Measurements from ENCODE around the gene GYS2.

GYS2 gene

GRCh38 chr12:21521541-21521940, 83.1 kb downstream of the GYS2 start:
- Mint-ChIP-seq H3K4me1 (ENCODE audit: low read depth) (no peaks in the 10 kb centered on the region), H3K27ac (no peak overlapping the region), H3K9me3 (peaks cover 10% of the 10 kb centered on the region), H3K36me3 (ENCODE audit: low read depth) (peaks cover 10% of the 10 kb centered on the region), H3K27me3 (peaks cover 11% of the 10 kb centered on the region), H3K4me3 (no peak overlapping the region)

- no peaks in the 10 kb centered on the region for H3K4me1 Mint-ChIP-seq (ENCODE audit: low read depth)
- peaks cover 26% of the 10 kb centered on the region for H3K36me3 Mint-ChIP-seq (ENCODE audit: low read depth)
- no peak overlapping the region for H3K27ac Mint-ChIP-seq
- no peaks in the 10 kb centered on the region for H3K9me3 Mint-ChIP-seq
- no peaks in the 10 kb centered on the region for H3K27me3 Mint-ChIP-seq
- no peak overlapping the region for H3K4me3 Mint-ChIP-seq
Observed at GRCh38 chr12:21518451-21518850, 86.2 kb downstream of the GYS2 start.

GRCh38 chr12:21516281-21516680, 88.4 kb downstream of the GYS2 start:
- Mint-ChIP-seq H3K36me3 (ENCODE audit: low read depth) (peaks cover 41% of the 10 kb centered on the region), H3K9me3 (no peaks in the 10 kb centered on the region), H3K4me1 (ENCODE audit: low read depth) (no peaks in the 10 kb centered on the region), H3K27me3 (no peaks in the 10 kb centered on the region), H3K27ac (no peak overlapping the region), H3K4me3 (no peak overlapping the region)

GRCh38 chr12:21509768-21510167, 94.9 kb downstream of the GYS2 start:
- H3K27ac Mint-ChIP-seq = peak overlapping the region; percentile 75
- no peak overlapping the region for H3K4me3 Mint-ChIP-seq
- no peaks in the 10 kb centered on the region for H3K9me3 Mint-ChIP-seq
- peaks cover 35% of the 10 kb centered on the region for H3K4me1 Mint-ChIP-seq (ENCODE audit: low read depth)
- H3K36me3 Mint-ChIP-seq (ENCODE audit: low read depth) = peaks cover 59% of the 10 kb centered on the region
- H3K27me3 Mint-ChIP-seq = no peaks in the 10 kb centered on the region

- no peaks in the 10 kb centered on the region for H3K9me3 Mint-ChIP-seq
- peaks cover 49% of the 10 kb centered on the region for H3K36me3 Mint-ChIP-seq (ENCODE audit: low read depth)
- H3K27me3 Mint-ChIP-seq = no peaks in the 10 kb centered on the region
- peaks cover 55% of the 10 kb centered on the region for H3K4me1 Mint-ChIP-seq (ENCODE audit: low read depth)
- no peak overlapping the region for H3K27ac Mint-ChIP-seq
- H3K4me3 Mint-ChIP-seq = no peak overlapping the region
Observed at GRCh38 chr12:21507849-21508248, 96.8 kb downstream of the GYS2 start.

- H3K27ac Mint-ChIP-seq = no peak overlapping the region
- H3K36me3 Mint-ChIP-seq (ENCODE audit: low read depth) = peaks cover 37% of the 10 kb centered on the region
- H3K4me1 Mint-ChIP-seq (ENCODE audit: low read depth) = peaks cover 59% of the 10 kb centered on the region
- no peaks in the 10 kb centered on the region for H3K27me3 Mint-ChIP-seq
- no peak overlapping the region for H3K4me3 Mint-ChIP-seq
- no peaks in the 10 kb centered on the region for H3K9me3 Mint-ChIP-seq
Observed at GRCh38 chr12:21505888-21506287, 98.8 kb downstream of the GYS2 start.

GRCh38 chr12:21502872-21503271, 101.8 kb downstream of the GYS2 start:
- H3K4me3 Mint-ChIP-seq = no peak overlapping the region
- H3K9me3 Mint-ChIP-seq = no peaks in the 10 kb centered on the region
- H3K27ac Mint-ChIP-seq = no peak overlapping the region
- H3K36me3 Mint-ChIP-seq (ENCODE audit: low read depth) = peaks cover 26% of the 10 kb centered on the region
- peaks cover 38% of the 10 kb centered on the region for H3K4me1 Mint-ChIP-seq (ENCODE audit: low read depth)
- no peaks in the 10 kb centered on the region for H3K27me3 Mint-ChIP-seq

- H3K36me3 Mint-ChIP-seq (ENCODE audit: low read depth) = peaks cover 28% of the 10 kb centered on the region
- no peak overlapping the region for H3K27ac Mint-ChIP-seq
- H3K4me1 Mint-ChIP-seq (ENCODE audit: low read depth) = peaks cover 38% of the 10 kb centered on the region
- no peaks in the 10 kb centered on the region for H3K27me3 Mint-ChIP-seq
- H3K9me3 Mint-ChIP-seq = no peaks in the 10 kb centered on the region
- no peak overlapping the region for H3K4me3 Mint-ChIP-seq
Observed at GRCh38 chr12:21502164-21502496, 102.5 kb downstream of the GYS2 start.

- no peak within 1 kb of the TSS for H3K27ac Mint-ChIP-seq
- no peaks in the 10 kb centered on the region for H3K9me3 Mint-ChIP-seq
- peaks cover 33% of the 10 kb centered on the region for H3K36me3 Mint-ChIP-seq (ENCODE audit: low read depth)
- no peak within 1 kb of the TSS for H3K4me3 Mint-ChIP-seq
- peaks cover 38% of the 10 kb centered on the region for H3K4me1 Mint-ChIP-seq (ENCODE audit: low read depth)
- H3K27me3 Mint-ChIP-seq = no peaks in the 10 kb centered on the region
Observed at GRCh38 chr12:21501258-21502163, 103.1 kb downstream of the GYS2 start, which contains the start of the genes GOLT1B and RECQL. TSS of gene GOLT1B (plus strand) at chr12:21501789. CDS start at chr12:21501924, 135 bp downstream. TSS of gene RECQL (minus strand) at chr12:21501635. CDS start at chr12:21499570, 2,065 bp downstream.

GRCh38 chr12:21500786-21501257, 103.8 kb downstream of the GYS2 start:
- Mint-ChIP-seq H3K9me3 (no peaks in the 10 kb centered on the region), H3K4me3 (no peak overlapping the region), H3K36me3 (ENCODE audit: low read depth) (peaks cover 38% of the 10 kb centered on the region), H3K4me1 (ENCODE audit: low read depth) (peaks cover 34% of the 10 kb centered on the region), H3K27ac (no peak overlapping the region), H3K27me3 (no peaks in the 10 kb centered on the region)

GRCh38 chr12:21499765-21500164, 104.9 kb downstream of the GYS2 start:
- Mint-ChIP-seq H3K4me1 (ENCODE audit: low read depth) (peaks cover 24% of the 10 kb centered on the region), H3K27me3 (no peaks in the 10 kb centered on the region), H3K4me3 (no peak overlapping the region), H3K36me3 (ENCODE audit: low read depth) (peaks cover 47% of the 10 kb centered on the region), H3K9me3 (no peaks in the 10 kb centered on the region), H3K27ac (no peak overlapping the region)
